ENCODE data around the gene RIMBP2.

The RIMBP2 gene

DNA sequence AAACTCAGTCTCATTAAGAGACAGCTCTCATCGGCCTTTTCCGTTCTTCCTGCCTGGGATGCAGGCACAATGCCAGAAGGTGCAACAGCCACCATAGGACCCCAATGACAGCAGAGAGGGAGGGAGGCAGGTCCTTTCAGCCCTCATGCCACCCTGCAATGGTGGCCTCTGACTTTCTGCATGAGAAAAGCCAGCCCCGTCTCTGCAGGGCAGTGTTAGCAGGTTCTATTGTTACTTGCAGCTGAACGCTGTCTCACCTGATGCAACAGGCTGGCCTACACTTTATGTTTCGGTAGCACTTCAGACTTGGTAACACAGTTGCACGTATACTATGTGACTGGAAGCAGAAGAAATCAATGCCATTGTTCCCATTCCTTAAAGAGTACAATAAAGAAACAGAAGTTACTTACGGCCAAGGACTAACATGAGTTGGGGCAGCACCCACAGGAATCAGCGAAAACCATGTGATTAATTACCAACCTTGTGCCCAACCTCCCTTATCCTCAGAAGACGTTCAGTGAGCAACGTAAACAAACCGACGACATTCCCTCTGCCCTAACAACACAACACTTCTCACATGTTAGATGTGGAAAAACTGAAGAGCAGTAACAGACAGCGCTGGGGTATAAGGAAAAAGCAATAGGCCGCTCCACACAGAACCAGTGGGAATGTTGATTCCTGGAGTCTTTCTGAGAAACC, 102.1 kb downstream of the RIMBP2 start:
- Histone ChIP-seq H3K27me3 (ENCODE audit: control insufficient read depth, insufficient read depth, low read length) (no peaks in the 10 kb centered on the region), H3K9me3 (ENCODE audit: control insufficient read depth, insufficient read depth, low read length) (no peaks in the 10 kb centered on the region), H3K4me3 (ENCODE audit: low read depth, low read length) (no peak overlapping the region), H3K4me1 (ENCODE audit: control insufficient read depth, insufficient read depth, low read length) (no peaks in the 10 kb centered on the region), H3K36me3 (ENCODE audit: control insufficient read depth, insufficient read depth, low read length) (no peaks in the 10 kb centered on the region), H3K9ac (ENCODE audit: low read depth, low read length) (no peak overlapping the region)

DNA sequence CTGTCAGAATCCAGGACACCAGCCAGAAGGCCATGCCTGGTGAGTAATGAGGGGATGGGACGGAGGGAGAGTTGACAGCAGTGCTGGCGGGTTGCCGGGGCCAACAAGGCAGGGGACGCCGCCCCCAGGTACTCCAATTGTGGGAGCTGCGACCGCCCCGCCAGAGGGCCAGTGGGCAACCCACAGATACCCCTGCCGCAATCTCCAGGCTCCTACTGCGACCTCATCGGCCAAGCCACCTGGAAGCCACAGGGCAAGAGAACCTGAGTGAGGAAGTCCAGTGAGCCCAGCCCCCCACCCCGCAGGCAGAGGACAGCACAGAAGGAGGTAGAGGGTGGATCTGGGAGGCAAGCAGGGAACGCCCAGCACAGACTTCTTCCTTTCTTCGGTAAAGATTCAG, 103.0 kb downstream of the RIMBP2 start:
- H3K4me3 ChIP-seq (ENCODE audit: low read depth, low read length) = no peak overlapping the region
- H3K4me1 ChIP-seq (ENCODE audit: control insufficient read depth, insufficient read depth, low read length) = no peaks in the 10 kb centered on the region

DNA sequence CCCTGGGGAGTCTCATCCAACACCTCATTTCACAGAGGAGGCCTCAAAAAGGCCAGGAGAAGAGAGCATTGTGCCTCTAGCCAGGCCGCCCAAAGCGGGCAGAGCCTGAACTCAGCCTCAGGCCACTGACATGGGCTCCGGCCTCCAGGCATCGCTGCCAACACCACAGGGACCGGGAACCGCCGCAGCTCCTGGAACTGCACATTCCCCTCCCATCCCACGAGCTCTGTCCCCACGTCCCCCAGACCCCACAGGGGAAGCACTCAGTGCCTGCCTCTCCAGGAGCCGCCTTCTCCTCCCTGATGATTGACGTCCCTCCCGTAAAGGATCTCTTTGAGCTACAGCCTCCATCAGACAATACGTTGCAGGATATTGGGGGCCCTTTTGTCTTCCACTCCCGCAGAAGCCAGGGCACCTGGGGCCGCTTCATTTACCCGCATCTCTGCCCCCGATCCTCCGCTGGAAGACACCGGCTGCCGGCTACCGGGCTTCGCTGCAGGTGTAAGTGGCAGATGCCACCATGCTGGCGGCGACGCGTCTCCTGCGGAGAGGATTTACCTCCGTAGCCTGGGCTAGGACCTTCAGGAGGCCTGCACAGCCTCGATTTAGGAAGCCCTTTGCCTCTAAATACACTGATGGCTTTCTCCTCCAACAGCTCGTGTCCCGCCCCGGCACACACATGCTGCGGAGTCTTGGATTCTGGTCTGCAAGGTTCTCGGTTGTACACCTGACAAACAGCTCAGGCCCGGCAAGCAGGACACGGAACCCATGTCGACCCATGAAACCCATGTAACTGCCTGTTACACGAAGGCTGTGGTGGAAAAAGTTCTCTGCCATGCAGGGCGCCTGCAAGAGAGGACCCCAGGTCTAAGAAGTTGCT, 104.8 kb downstream of the RIMBP2 start:
- Histone ChIP-seq H3K36me3 (ENCODE audit: control insufficient read depth, insufficient read depth, low read length) (no peaks in the 10 kb centered on the region), H3K27me3 (ENCODE audit: control insufficient read depth, insufficient read depth, low read length) (no peaks in the 10 kb centered on the region), H3K4me3 (ENCODE audit: low read depth, low read length) (no peak overlapping the region), H3K4me1 (ENCODE audit: control insufficient read depth, insufficient read depth, low read length) (no peaks in the 10 kb centered on the region), H3K9me3 (ENCODE audit: control insufficient read depth, insufficient read depth, low read length) (no peaks in the 10 kb centered on the region), H3K9ac (ENCODE audit: low read depth, low read length) (no peak overlapping the region)

More for the DNA sequence above, 103.0 kb downstream of the RIMBP2 start:
- Histone ChIP-seq H3K27me3 (ENCODE audit: control insufficient read depth, insufficient read depth, low read length) (no peaks in the 10 kb centered on the region), H3K9ac (ENCODE audit: low read depth, low read length) (no peak overlapping the region), H3K36me3 (ENCODE audit: control insufficient read depth, insufficient read depth, low read length) (no peaks in the 10 kb centered on the region), H3K9me3 (ENCODE audit: control insufficient read depth, insufficient read depth, low read length) (no peaks in the 10 kb centered on the region)

DNA sequence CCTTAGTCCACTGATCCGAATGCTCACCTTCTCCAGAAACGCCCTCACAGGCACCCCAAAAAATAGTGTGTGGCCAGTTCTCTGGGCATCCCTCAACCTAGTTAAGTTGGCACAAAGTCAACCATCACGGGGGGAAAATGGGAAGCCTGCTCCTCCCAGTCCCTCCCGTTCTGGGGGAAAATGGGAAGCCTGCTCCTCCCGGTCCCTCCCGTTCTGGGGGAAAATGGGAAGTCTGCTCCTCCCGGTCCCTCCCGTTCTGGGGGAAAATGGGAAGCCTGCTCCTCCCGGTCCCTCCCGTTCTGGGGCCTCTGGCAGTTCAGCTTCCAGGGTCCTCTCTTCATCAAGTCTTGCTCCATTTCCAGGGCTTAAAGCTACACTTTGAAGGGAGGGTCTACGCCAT, 106.1 kb downstream of the RIMBP2 start:
- Histone ChIP-seq H3K9me3 (ENCODE audit: control insufficient read depth, insufficient read depth, low read length) (no peaks in the 10 kb centered on the region), H3K4me3 (ENCODE audit: low read depth, low read length) (no peak overlapping the region), H3K9ac (ENCODE audit: low read depth, low read length) (no peak overlapping the region), H3K4me1 (ENCODE audit: control insufficient read depth, insufficient read depth, low read length) (no peaks in the 10 kb centered on the region), H3K27me3 (ENCODE audit: control insufficient read depth, insufficient read depth, low read length) (no peaks in the 10 kb centered on the region), H3K36me3 (ENCODE audit: control insufficient read depth, insufficient read depth, low read length) (no peaks in the 10 kb centered on the region)

DNA sequence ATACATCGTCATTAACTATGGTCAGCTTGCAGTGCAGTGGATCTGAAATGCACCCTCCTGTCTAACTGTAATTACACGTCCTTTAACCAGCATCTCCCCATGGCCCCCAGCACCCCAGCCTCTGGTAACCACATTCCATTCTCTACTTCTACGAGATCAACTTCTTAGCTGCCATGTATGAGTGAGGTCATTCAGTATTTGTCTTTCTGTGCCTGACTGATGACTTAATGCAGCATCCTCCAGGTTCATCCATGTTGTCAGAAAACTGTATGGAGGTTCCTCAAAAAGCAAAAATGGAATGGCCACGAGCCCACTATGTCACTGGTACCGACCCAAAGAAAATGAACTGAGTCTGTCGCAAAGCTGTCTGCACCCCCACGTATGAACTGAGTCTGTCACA, 107.3 kb downstream of the RIMBP2 start:
- Histone ChIP-seq H3K9me3 (ENCODE audit: control insufficient read depth, insufficient read depth, low read length) (no peaks in the 10 kb centered on the region), H3K4me1 (ENCODE audit: control insufficient read depth, insufficient read depth, low read length) (no peaks in the 10 kb centered on the region), H3K4me3 (ENCODE audit: low read depth, low read length) (no peak overlapping the region), H3K36me3 (ENCODE audit: control insufficient read depth, insufficient read depth, low read length) (no peaks in the 10 kb centered on the region), H3K9ac (ENCODE audit: low read depth, low read length) (no peak overlapping the region), H3K27me3 (ENCODE audit: control insufficient read depth, insufficient read depth, low read length) (no peaks in the 10 kb centered on the region)

DNA sequence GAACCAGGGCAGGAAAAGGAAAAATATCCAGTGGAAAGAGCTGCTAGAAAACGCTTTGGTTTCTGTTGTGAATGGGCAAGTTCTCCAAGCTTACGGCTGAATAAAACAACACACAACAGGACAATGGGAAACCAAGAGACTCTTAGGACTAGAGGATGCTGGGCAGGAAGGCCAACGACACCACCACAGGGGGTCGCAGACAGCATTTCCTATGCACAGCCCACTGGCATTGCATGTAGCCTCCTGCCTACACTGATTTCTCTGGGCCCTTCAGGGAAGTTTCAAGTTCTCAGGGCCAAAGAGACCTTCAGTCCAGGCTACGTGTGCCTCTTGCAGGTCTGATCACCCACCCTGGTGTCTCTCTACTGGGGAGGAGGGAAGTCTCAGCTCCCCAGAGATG, 108.0 kb downstream of the RIMBP2 start:
- Histone ChIP-seq H3K9me3 (ENCODE audit: control insufficient read depth, insufficient read depth, low read length) (no peaks in the 10 kb centered on the region), H3K36me3 (ENCODE audit: control insufficient read depth, insufficient read depth, low read length) (no peaks in the 10 kb centered on the region), H3K4me3 (ENCODE audit: low read depth, low read length) (no peak overlapping the region), H3K27me3 (ENCODE audit: control insufficient read depth, insufficient read depth, low read length) (no peaks in the 10 kb centered on the region), H3K4me1 (ENCODE audit: control insufficient read depth, insufficient read depth, low read length) (no peaks in the 10 kb centered on the region), H3K9ac (ENCODE audit: low read depth, low read length) (no peak overlapping the region)

DNA sequence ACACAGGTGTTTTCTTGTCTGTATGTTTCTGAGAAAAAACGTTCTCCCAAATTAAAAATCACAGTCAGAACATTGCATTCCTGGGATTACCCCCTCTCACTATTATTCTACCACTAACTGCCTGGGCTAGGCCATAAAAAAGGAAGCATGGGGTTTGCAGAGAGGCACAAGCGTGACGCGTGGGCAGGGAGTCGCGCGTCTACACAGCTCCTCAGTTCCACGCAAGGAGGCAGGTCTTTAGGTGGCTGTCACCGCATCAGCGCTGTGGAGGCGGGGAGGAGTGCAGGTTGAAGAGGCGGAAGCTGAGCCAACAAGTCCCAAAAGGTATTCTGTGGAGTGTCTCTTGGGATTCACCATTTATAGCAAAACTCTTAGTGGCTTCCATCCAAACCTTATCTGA, 109.9 kb downstream of the RIMBP2 start:
- Histone ChIP-seq H3K4me3 (ENCODE audit: low read depth, low read length) (no peak overlapping the region), H3K9me3 (ENCODE audit: control insufficient read depth, insufficient read depth, low read length) (no peaks in the 10 kb centered on the region), H3K27me3 (ENCODE audit: control insufficient read depth, insufficient read depth, low read length) (no peaks in the 10 kb centered on the region), H3K4me1 (ENCODE audit: control insufficient read depth, insufficient read depth, low read length) (no peaks in the 10 kb centered on the region), H3K36me3 (ENCODE audit: control insufficient read depth, insufficient read depth, low read length) (no peaks in the 10 kb centered on the region), H3K9ac (ENCODE audit: low read depth, low read length) (no peak overlapping the region)

DNA sequence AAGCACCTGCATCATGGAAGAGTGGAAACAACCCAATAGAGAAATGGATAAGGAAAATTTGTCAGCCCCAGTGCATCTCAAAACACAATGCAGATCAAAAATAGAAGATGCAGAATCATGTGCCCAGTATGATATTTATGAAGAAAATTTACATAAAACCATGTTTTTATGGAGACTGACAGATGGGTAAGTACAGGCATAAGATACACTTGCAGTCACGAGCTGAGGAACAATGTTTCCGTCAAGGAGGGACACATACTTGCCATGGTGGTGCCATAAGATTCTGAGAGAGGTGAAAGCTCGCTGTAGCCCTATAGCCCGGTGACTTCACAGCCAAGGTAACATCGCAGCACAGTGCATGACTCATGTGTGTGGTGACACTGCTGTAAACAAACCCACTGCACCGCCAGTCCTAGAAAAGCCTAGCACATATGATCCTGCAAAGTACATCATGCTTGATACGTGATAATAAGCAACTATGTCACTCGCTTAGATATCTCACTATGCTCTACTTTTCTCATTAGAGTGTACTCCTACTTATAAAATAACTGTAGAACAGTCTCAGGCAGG, 112.6 kb downstream of the RIMBP2 start:
- no peak overlapping the region for H3K4me3 ChIP-seq (ENCODE audit: low read depth, low read length)
- no peaks in the 10 kb centered on the region for H3K27me3 ChIP-seq (ENCODE audit: control insufficient read depth, insufficient read depth, low read length)
- H3K36me3 ChIP-seq (ENCODE audit: control insufficient read depth, insufficient read depth, low read length) = no peaks in the 10 kb centered on the region
- H3K9me3 ChIP-seq (ENCODE audit: control insufficient read depth, insufficient read depth, low read length) = no peaks in the 10 kb centered on the region
- H3K9ac ChIP-seq (ENCODE audit: low read depth, low read length) = no peak overlapping the region
- no peaks in the 10 kb centered on the region for H3K4me1 ChIP-seq (ENCODE audit: control insufficient read depth, insufficient read depth, low read length)

DNA sequence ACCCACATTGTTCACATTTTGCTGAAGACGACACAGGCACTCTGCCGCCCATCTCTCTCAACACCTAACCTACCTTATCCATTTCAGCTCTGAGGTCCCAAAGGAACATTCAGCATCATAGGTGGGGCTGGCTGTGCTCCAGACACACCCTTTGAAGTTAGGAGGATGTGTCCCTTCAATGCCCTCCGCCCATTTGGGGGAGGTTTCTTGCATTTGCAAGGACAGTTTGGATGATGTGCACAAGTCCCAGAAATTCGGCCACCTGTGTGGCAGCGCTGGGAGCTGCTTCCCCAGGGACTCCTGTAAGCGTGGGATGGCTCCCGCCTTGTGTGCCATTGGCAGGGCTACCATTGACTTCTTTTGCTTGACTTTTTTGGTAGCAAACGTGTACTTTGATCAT, 113.8 kb downstream of the RIMBP2 start:
- H3K27me3 ChIP-seq (ENCODE audit: control insufficient read depth, insufficient read depth, low read length) = no peaks in the 10 kb centered on the region
- no peaks in the 10 kb centered on the region for H3K4me1 ChIP-seq (ENCODE audit: control insufficient read depth, insufficient read depth, low read length)

DNA sequence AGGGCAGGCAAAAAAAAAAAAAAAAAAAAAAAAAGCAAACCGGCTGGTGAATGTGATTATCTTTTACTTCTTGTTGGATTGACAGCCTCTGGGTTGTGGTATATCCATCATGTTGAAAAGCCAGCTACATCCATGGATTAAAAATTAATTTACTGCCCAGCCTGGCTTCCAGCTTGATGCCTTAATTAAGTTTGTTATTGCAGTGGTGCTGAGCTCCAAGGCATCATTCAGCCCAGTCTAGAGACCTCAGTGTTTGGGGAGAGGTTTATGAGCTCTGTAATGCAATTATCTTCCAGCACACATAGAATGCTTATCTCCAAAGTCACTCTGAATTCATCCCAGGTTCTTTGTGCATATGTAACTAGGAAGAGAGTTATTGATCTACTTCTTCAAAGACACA, 114.8 kb downstream of the RIMBP2 start:
- H3K9ac ChIP-seq (ENCODE audit: low read depth, low read length) = no peak overlapping the region
- H3K27me3 ChIP-seq (ENCODE audit: control insufficient read depth, insufficient read depth, low read length) = no peaks in the 10 kb centered on the region
- no peak overlapping the region for H3K4me3 ChIP-seq (ENCODE audit: low read depth, low read length)
- H3K4me1 ChIP-seq (ENCODE audit: control insufficient read depth, insufficient read depth, low read length) = no peaks in the 10 kb centered on the region
- H3K36me3 ChIP-seq (ENCODE audit: control insufficient read depth, insufficient read depth, low read length) = no peaks in the 10 kb centered on the region
- H3K9me3 ChIP-seq (ENCODE audit: control insufficient read depth, insufficient read depth, low read length) = no peaks in the 10 kb centered on the region

More for the DNA sequence above, 113.8 kb downstream of the RIMBP2 start:
- H3K9ac ChIP-seq (ENCODE audit: low read depth, low read length) = no peak overlapping the region
- no peaks in the 10 kb centered on the region for H3K9me3 ChIP-seq (ENCODE audit: control insufficient read depth, insufficient read depth, low read length)
- no peaks in the 10 kb centered on the region for H3K36me3 ChIP-seq (ENCODE audit: control insufficient read depth, insufficient read depth, low read length)
- H3K4me3 ChIP-seq (ENCODE audit: low read depth, low read length) = no peak overlapping the region

DNA sequence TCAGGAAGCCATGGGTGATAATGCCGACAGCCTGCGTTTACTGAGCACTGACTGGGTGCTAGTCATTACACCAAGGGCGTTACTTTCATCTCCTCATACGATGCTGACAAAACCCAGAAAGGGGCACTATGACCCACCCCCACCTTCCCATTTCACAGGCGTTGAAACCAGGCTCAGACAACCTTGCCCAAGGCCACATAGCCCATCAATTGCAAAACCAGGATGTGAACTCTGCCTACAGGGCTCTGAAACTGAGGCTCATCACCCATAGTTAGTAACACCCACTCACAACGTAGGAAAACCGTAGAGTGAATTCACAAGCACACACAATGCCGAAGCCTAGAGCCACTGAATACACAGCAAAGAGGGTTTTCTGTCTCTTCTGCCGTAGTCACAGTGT, 119.9 kb downstream of the RIMBP2 start:
- Histone ChIP-seq H3K27me3 (ENCODE audit: control insufficient read depth, insufficient read depth, low read length) (no peaks in the 10 kb centered on the region), H3K9me3 (ENCODE audit: control insufficient read depth, insufficient read depth, low read length) (no peaks in the 10 kb centered on the region), H3K36me3 (ENCODE audit: control insufficient read depth, insufficient read depth, low read length) (no peaks in the 10 kb centered on the region), H3K4me1 (ENCODE audit: control insufficient read depth, insufficient read depth, low read length) (no peaks in the 10 kb centered on the region), H3K4me3 (ENCODE audit: low read depth, low read length) (no peak overlapping the region), H3K9ac (ENCODE audit: low read depth, low read length) (no peak overlapping the region)

DNA sequence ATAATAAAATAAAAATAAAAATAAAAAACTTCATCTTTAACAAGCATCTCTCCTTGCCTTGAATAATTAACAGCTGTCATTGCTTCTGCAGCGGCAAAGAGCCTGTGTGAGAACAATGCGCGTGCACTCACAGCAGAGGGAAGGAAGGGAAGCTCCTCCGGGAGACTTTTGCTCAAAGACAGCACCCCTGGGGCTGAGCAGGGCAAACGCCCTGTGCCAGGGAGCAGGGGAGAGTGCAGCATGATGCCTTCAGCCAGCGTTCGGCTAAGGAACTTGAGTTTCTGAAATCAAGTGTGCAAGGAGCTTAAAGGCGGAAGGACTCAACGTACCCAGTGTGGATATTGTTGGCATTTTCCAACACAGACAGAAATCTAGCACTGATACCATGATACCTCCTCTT, 120.5 kb downstream of the RIMBP2 start:
- no peaks in the 10 kb centered on the region for H3K36me3 ChIP-seq (ENCODE audit: control insufficient read depth, insufficient read depth, low read length)
- no peaks in the 10 kb centered on the region for H3K4me1 ChIP-seq (ENCODE audit: control insufficient read depth, insufficient read depth, low read length)
- no peak overlapping the region for H3K9ac ChIP-seq (ENCODE audit: low read depth, low read length)
- H3K27me3 ChIP-seq (ENCODE audit: control insufficient read depth, insufficient read depth, low read length) = no peaks in the 10 kb centered on the region
- no peaks in the 10 kb centered on the region for H3K9me3 ChIP-seq (ENCODE audit: control insufficient read depth, insufficient read depth, low read length)
- no peak overlapping the region for H3K4me3 ChIP-seq (ENCODE audit: low read depth, low read length)
